ENCODE data around the gene PTEN.
A peak's percentile ranks its signal among the peaks of the same experiment; 100 is the strongest.

Gene PTEN

GRCh38 chr10:87983716-87984115, 120.3 kb downstream of the PTEN start:
- H3K27me3 ChIP-seq (ENCODE audit: control insufficient read depth in 5 of 5, insufficient read depth in 4 of 5, low read length in 5 of 5): no peaks in the 10 kb centered on the region
- H3K4me1 ChIP-seq (ENCODE audit: control insufficient read depth in 5 of 5, insufficient read depth in 5 of 5, low read length in 5 of 5): peaks cover 0 to 7% (median 0%) of the 10 kb centered on the region in 5 donors
- no peak overlapping the region for H3K4me3 ChIP-seq (ENCODE audit: low read depth in 1 of 5, low read length in 5 of 5)
- H3K9ac ChIP-seq (ENCODE audit: low read length in 5 of 5): no peak overlapping the region
- no peaks in the 10 kb centered on the region for H3K36me3 ChIP-seq (ENCODE audit: control insufficient read depth in 5 of 5, insufficient read depth in 5 of 5, low read length in 5 of 5)
- H3K27ac ChIP-seq (ENCODE audit: low read depth, low read length): no peak overlapping the region
- no peaks in the 10 kb centered on the region for H3K9me3 ChIP-seq (ENCODE audit: control insufficient read depth in 5 of 5, low read length in 5 of 5)

- Histone ChIP-seq H3K36me3 (ENCODE audit: control insufficient read depth in 5 of 5, insufficient read depth in 5 of 5, low read length in 5 of 5) (no peaks in the 10 kb centered on the region), H3K9me3 (ENCODE audit: control insufficient read depth in 5 of 5, low read length in 5 of 5) (no peaks in the 10 kb centered on the region), H3K27ac (ENCODE audit: low read depth, low read length) (no peak overlapping the region), H3K27me3 (ENCODE audit: control insufficient read depth in 5 of 5, insufficient read depth in 4 of 5, low read length in 5 of 5) (no peaks in the 10 kb centered on the region), H3K4me1 (ENCODE audit: control insufficient read depth in 5 of 5, insufficient read depth in 5 of 5, low read length in 5 of 5) (peaks cover 0 to 6% (median 0%) of the 10 kb centered on the region in 5 donors), H3K4me3 (ENCODE audit: low read depth in 1 of 5, low read length in 5 of 5) (no peak overlapping the region), H3K9ac (ENCODE audit: low read length in 5 of 5) (no peak overlapping the region)
These were observed 123.8 kb downstream of the PTEN start for GRCh38 chr10:87987206-87987605.

GRCh38 chr10:87991946-87992345, 128.5 kb downstream of the PTEN start:
- Histone ChIP-seq H3K9me3 (ENCODE audit: control insufficient read depth in 5 of 5, low read length in 5 of 5) (no peaks in the 10 kb centered on the region), H3K36me3 (ENCODE audit: control insufficient read depth in 5 of 5, insufficient read depth in 5 of 5, low read length in 5 of 5) (no peaks in the 10 kb centered on the region), H3K27ac (ENCODE audit: low read depth, low read length) (peak overlapping the region; percentile 63), H3K9ac (ENCODE audit: low read length in 5 of 5) (peak overlapping the region in 1 of 5 donors; percentile 2), H3K27me3 (ENCODE audit: control insufficient read depth in 5 of 5, insufficient read depth in 4 of 5, low read length in 5 of 5) (no peaks in the 10 kb centered on the region), H3K4me3 (ENCODE audit: low read depth in 1 of 5, low read length in 5 of 5) (no peak overlapping the region), H3K4me1 (ENCODE audit: control insufficient read depth in 5 of 5, insufficient read depth in 5 of 5, low read length in 5 of 5) (peaks cover 0 to 6% (median 0%) of the 10 kb centered on the region in 5 donors)

- H3K36me3 ChIP-seq (ENCODE audit: control insufficient read depth in 5 of 5, insufficient read depth in 5 of 5, low read length in 5 of 5): no peaks in the 10 kb centered on the region
- H3K27me3 ChIP-seq (ENCODE audit: control insufficient read depth in 5 of 5, insufficient read depth in 4 of 5, low read length in 5 of 5): no peaks in the 10 kb centered on the region
- no peaks in the 10 kb centered on the region for H3K4me1 ChIP-seq (ENCODE audit: control insufficient read depth in 5 of 5, insufficient read depth in 5 of 5, low read length in 5 of 5)
- no peaks in the 10 kb centered on the region for H3K9me3 ChIP-seq (ENCODE audit: control insufficient read depth in 5 of 5, low read length in 5 of 5)
- H3K9ac ChIP-seq (ENCODE audit: low read length in 5 of 5): no peak overlapping the region
- no peak overlapping the region for H3K27ac ChIP-seq (ENCODE audit: low read depth, low read length)
- no peak overlapping the region for H3K4me3 ChIP-seq (ENCODE audit: low read depth in 1 of 5, low read length in 5 of 5)
These were observed 141.0 kb downstream of the PTEN start for GRCh38 chr10:88004451-88004850.

GRCh38 chr10:88006261-88006660, 142.8 kb downstream of the PTEN start:
- no peaks in the 10 kb centered on the region for H3K27me3 ChIP-seq (ENCODE audit: control insufficient read depth in 5 of 5, insufficient read depth in 4 of 5, low read length in 5 of 5)
- no peaks in the 10 kb centered on the region for H3K4me1 ChIP-seq (ENCODE audit: control insufficient read depth in 5 of 5, insufficient read depth in 5 of 5, low read length in 5 of 5)
- no peaks in the 10 kb centered on the region for H3K36me3 ChIP-seq (ENCODE audit: control insufficient read depth in 5 of 5, insufficient read depth in 5 of 5, low read length in 5 of 5)
- H3K4me3 ChIP-seq (ENCODE audit: low read depth in 1 of 5, low read length in 5 of 5): no peak overlapping the region
- H3K9me3 ChIP-seq (ENCODE audit: control insufficient read depth in 5 of 5, low read length in 5 of 5): no peaks in the 10 kb centered on the region
- H3K27ac ChIP-seq (ENCODE audit: low read depth, low read length): no peak overlapping the region
- H3K9ac ChIP-seq (ENCODE audit: low read length in 5 of 5): no peak overlapping the region

GRCh38 chr10:88008866-88009470, 145.5 kb downstream of the PTEN start:
- Histone ChIP-seq H3K27ac (ENCODE audit: low read depth, low read length) (no peak overlapping the region), H3K36me3 (ENCODE audit: control insufficient read depth in 5 of 5, insufficient read depth in 5 of 5, low read length in 5 of 5) (no peaks in the 10 kb centered on the region), H3K4me1 (ENCODE audit: control insufficient read depth in 5 of 5, insufficient read depth in 5 of 5, low read length in 5 of 5) (no peaks in the 10 kb centered on the region), H3K27me3 (ENCODE audit: control insufficient read depth in 5 of 5, insufficient read depth in 4 of 5, low read length in 5 of 5) (no peaks in the 10 kb centered on the region), H3K9me3 (ENCODE audit: control insufficient read depth in 5 of 5, low read length in 5 of 5) (no peaks in the 10 kb centered on the region), H3K4me3 (ENCODE audit: low read depth in 1 of 5, low read length in 5 of 5) (no peak overlapping the region), H3K9ac (ENCODE audit: low read length in 5 of 5) (no peak overlapping the region)

- Histone ChIP-seq H3K9ac (ENCODE audit: low read length in 5 of 5) (no peak overlapping the region), H3K27me3 (ENCODE audit: control insufficient read depth in 5 of 5, insufficient read depth in 4 of 5, low read length in 5 of 5) (no peaks in the 10 kb centered on the region), H3K4me3 (ENCODE audit: low read depth in 1 of 5, low read length in 5 of 5) (no peak overlapping the region), H3K4me1 (ENCODE audit: control insufficient read depth in 5 of 5, insufficient read depth in 5 of 5, low read length in 5 of 5) (no peaks in the 10 kb centered on the region), H3K36me3 (ENCODE audit: control insufficient read depth in 5 of 5, insufficient read depth in 5 of 5, low read length in 5 of 5) (no peaks in the 10 kb centered on the region), H3K9me3 (ENCODE audit: control insufficient read depth in 5 of 5, low read length in 5 of 5) (no peaks in the 10 kb centered on the region), H3K27ac (ENCODE audit: low read depth, low read length) (no peak overlapping the region)
These were observed 149.2 kb downstream of the PTEN start for GRCh38 chr10:88012641-88013040.

- Histone ChIP-seq H3K4me3 (ENCODE audit: low read depth in 1 of 5, low read length in 5 of 5) (no peak overlapping the region), H3K4me1 (ENCODE audit: control insufficient read depth in 5 of 5, insufficient read depth in 5 of 5, low read length in 5 of 5) (no peaks in the 10 kb centered on the region), H3K27ac (ENCODE audit: low read depth, low read length) (no peak overlapping the region), H3K9me3 (ENCODE audit: control insufficient read depth in 5 of 5, low read length in 5 of 5) (no peaks in the 10 kb centered on the region), H3K27me3 (ENCODE audit: control insufficient read depth in 5 of 5, insufficient read depth in 4 of 5, low read length in 5 of 5) (no peaks in the 10 kb centered on the region), H3K9ac (ENCODE audit: low read length in 5 of 5) (no peak overlapping the region), H3K36me3 (ENCODE audit: control insufficient read depth in 5 of 5, insufficient read depth in 5 of 5, low read length in 5 of 5) (no peaks in the 10 kb centered on the region)
These were observed 154.4 kb downstream of the PTEN start for GRCh38 chr10:88017781-88018180.

- Histone ChIP-seq H3K9me3 (ENCODE audit: control insufficient read depth in 5 of 5, low read length in 5 of 5) (no peaks in the 10 kb centered on the region), H3K36me3 (ENCODE audit: control insufficient read depth in 5 of 5, insufficient read depth in 5 of 5, low read length in 5 of 5) (no peaks in the 10 kb centered on the region), H3K27ac (ENCODE audit: low read depth, low read length) (no peak overlapping the region), H3K27me3 (ENCODE audit: control insufficient read depth in 5 of 5, insufficient read depth in 4 of 5, low read length in 5 of 5) (no peaks in the 10 kb centered on the region), H3K4me3 (ENCODE audit: low read depth in 1 of 5, low read length in 5 of 5) (no peak overlapping the region), H3K4me1 (ENCODE audit: control insufficient read depth in 5 of 5, insufficient read depth in 5 of 5, low read length in 5 of 5) (no peaks in the 10 kb centered on the region), H3K9ac (ENCODE audit: low read length in 5 of 5) (no peak overlapping the region)
These were observed 156.3 kb downstream of the PTEN start for GRCh38 chr10:88019753-88020152.

Measured in subcutaneous abdominal adipose tissue (tissue), 5 donors.